ENCODE measurements around the gene NCOA6. TPM values are rescaled to one million over a fixed set of nuclear protein-coding genes. Genes with fewer than 3 reads are reported as not detected.

Gene NCOA6
- polyA plus RNA-seq, 1 donor from 2014 or later = 13.0 TPM

GRCh38 chr20:34843421-34843820 is 18.0 kb upstream of the NCOA6 start:
- Histone ChIP-seq H3K27ac (ENCODE audit: low read length) (no peak overlapping the region), H4K20me1 (ENCODE audit: insufficient read depth) (no peaks in the 10 kb centered on the region), H3K9ac (ENCODE audit: low read length) (no peak overlapping the region), H3K9me3 (ENCODE audit: low read length) (no peaks in the 10 kb centered on the region), H2AFZ (ENCODE audit: low read depth, low read length) (no peak overlapping the region), H3K4me3 (ENCODE audit: low read length) (no peak overlapping the region), H3K4me2 (ENCODE audit: low read length) (no peak overlapping the region), H3F3A (ENCODE audit: insufficient read depth, low read length, poor library complexity, severe bottlenecking) (no peaks in the 10 kb centered on the region), H3K36me3 (ENCODE audit: insufficient read depth, low read length) (peaks cover 3% of the 10 kb centered on the region), H3K79me2 (replicated peaks; ENCODE audit: insufficient read depth, low read length) (no peaks in the 10 kb centered on the region), H3K27me3 (ENCODE audit: insufficient read depth, low read depth, low read length) (no peaks in the 10 kb centered on the region), H3K9me2 (ENCODE audit: insufficient read depth, low read length) (no peaks in the 10 kb centered on the region)
- TF ChIP-seq POLR2AphosphoS5 (IDR thresholded peaks at IDR 0.05) (no peak), MXI1 (conservative IDR thresholded peaks at IDR 0.05; ENCODE audit: poor library complexity, severe bottlenecking) (no peak), EP300 (conservative IDR thresholded peaks at IDR 0.05; ENCODE audit: poor library complexity, severe bottlenecking) (no peak), CTCF (IDR thresholded peaks at IDR 0.05; ENCODE audit: poor library complexity, severe bottlenecking) (no peak), REST (IDR thresholded peaks at IDR 0.05; ENCODE audit: borderline replicate concordance) (no peak), EZH2 (IDR thresholded peaks at IDR 0.05; ENCODE audit: borderline replicate concordance, insufficient read depth, low read length, poor library complexity, severe bottlenecking) (no peak), SMC3 (conservative IDR thresholded peaks at IDR 0.05; ENCODE audit: poor library complexity) (no peak), TAF1 (IDR thresholded peaks at IDR 0.05; ENCODE audit: low read depth) (no peak), RAD21 (conservative IDR thresholded peaks at IDR 0.05) (no peak)

GRCh38 chr20:34842143-34842542 is 16.7 kb upstream of the NCOA6 start:
- no peak for TF ChIP-seq EZH2 (IDR thresholded peaks at IDR 0.05; ENCODE audit: borderline replicate concordance, insufficient read depth, low read length, poor library complexity, severe bottlenecking)
- TF ChIP-seq SMC3 (conservative IDR thresholded peaks at IDR 0.05; ENCODE audit: poor library complexity) = no peak
- no peak for TF ChIP-seq EP300 (conservative IDR thresholded peaks at IDR 0.05; ENCODE audit: poor library complexity, severe bottlenecking)
- no peak for TF ChIP-seq POLR2AphosphoS5 (IDR thresholded peaks at IDR 0.05)
- no peak for TF ChIP-seq RAD21 (conservative IDR thresholded peaks at IDR 0.05)
- no peak for TF ChIP-seq MXI1 (conservative IDR thresholded peaks at IDR 0.05; ENCODE audit: poor library complexity, severe bottlenecking)
- TF ChIP-seq CTCF (IDR thresholded peaks at IDR 0.05; ENCODE audit: poor library complexity, severe bottlenecking) = no peak
- no peak for TF ChIP-seq TAF1 (IDR thresholded peaks at IDR 0.05; ENCODE audit: low read depth)
- no peak for TF ChIP-seq REST (IDR thresholded peaks at IDR 0.05; ENCODE audit: borderline replicate concordance)
- no peaks in the 10 kb centered on the region for H4K20me1 ChIP-seq (ENCODE audit: insufficient read depth)
- no peak overlapping the region for H2AFZ ChIP-seq (ENCODE audit: low read depth, low read length)
- no peaks in the 10 kb centered on the region for H3F3A ChIP-seq (ENCODE audit: insufficient read depth, low read length, poor library complexity, severe bottlenecking)
- H3K36me3 ChIP-seq (ENCODE audit: insufficient read depth, low read length) = no peaks in the 10 kb centered on the region
- no peaks in the 10 kb centered on the region for H3K27me3 ChIP-seq (ENCODE audit: insufficient read depth, low read depth, low read length)
- no peak overlapping the region for H3K27ac ChIP-seq (ENCODE audit: low read length)
- H3K9me3 ChIP-seq (ENCODE audit: low read length) = no peaks in the 10 kb centered on the region
- no peak overlapping the region for H3K4me2 ChIP-seq (ENCODE audit: low read length)
- H3K4me3 ChIP-seq (ENCODE audit: low read length) = no peak overlapping the region
- no peaks in the 10 kb centered on the region for H3K9me2 ChIP-seq (ENCODE audit: insufficient read depth, low read length)
- no peak overlapping the region for H3K9ac ChIP-seq (ENCODE audit: low read length)
- no peaks in the 10 kb centered on the region for H3K79me2 ChIP-seq (replicated peaks; ENCODE audit: insufficient read depth, low read length)
